Measurements from ENCODE around the gene NTM. TPM values are rescaled to one million over a fixed set of nuclear protein-coding genes. Genes with fewer than 3 reads are reported as not detected.
"Not testable (repeated sequence)": the region's sequence is repeated elsewhere in the genome, so short reads cannot be mapped to it uniquely, and the experiment has no call there.

NTM gene
- total RNA-seq, 4 donors from 2014 or later, result 3.6 to 11.8 (median 7.8) TPM

GRCh38 chr11:131331010-131331409 lies 39.4 kb upstream of the NTM start:
- no peaks in the 10 kb centered on the region for H3K36me3 ChIP-seq
- no peak overlapping the region for H3K4me3 ChIP-seq
- H3K4me1 ChIP-seq, result no peaks in the 10 kb centered on the region
- WGBS, 2 donors (ENCODE audit: low coverage in 1 of 2), result 21 to 50% methylated on average over 1 to 7 of the region's 7 CpGs
- no peak for ATAC-seq
- no peak overlapping the region for H3K27ac ChIP-seq
- H3K9me3 ChIP-seq, result no peaks in the 10 kb centered on the region
- peaks cover 20% of the 10 kb centered on the region for H3K27me3 ChIP-seq
- no peak for TF ChIP-seq POLR2AphosphoS5 (IDR thresholded peaks at IDR 0.05)
- no peak for TF ChIP-seq POLR2A (IDR thresholded peaks at IDR 0.05)
- no peak for TF ChIP-seq EP300 (IDR thresholded peaks at IDR 0.05)
- no peak for TF ChIP-seq CTCF (IDR thresholded peaks at IDR 0.05)

- H3K27me3 ChIP-seq, result peaks cover 20% of the 10 kb centered on the region
- no peaks in the 10 kb centered on the region for H3K36me3 ChIP-seq
- no peak overlapping the region for H3K27ac ChIP-seq
- TF ChIP-seq CTCF (IDR thresholded peaks at IDR 0.05) (no peak), POLR2AphosphoS5 (IDR thresholded peaks at IDR 0.05) (no peak), POLR2A (IDR thresholded peaks at IDR 0.05) (no peak), EP300 (IDR thresholded peaks at IDR 0.05) (no peak)
- ATAC-seq, result no peak
- WGBS, 2 donors (ENCODE audit: low coverage in 1 of 2), result 81 to 93% methylated on average over 5 of the region's 5 CpGs
- no peaks in the 10 kb centered on the region for H3K4me1 ChIP-seq
- no peak overlapping the region for H3K4me3 ChIP-seq
- no peaks in the 10 kb centered on the region for H3K9me3 ChIP-seq
These were observed 38.9 kb upstream of the NTM start for GRCh38 chr11:131331546-131331945.

- TF ChIP-seq POLR2AphosphoS5 (IDR thresholded peaks at IDR 0.05) (no peak), POLR2A (IDR thresholded peaks at IDR 0.05) (no peak), EP300 (IDR thresholded peaks at IDR 0.05) (no peak), CTCF (IDR thresholded peaks at IDR 0.05) (no peak)
- no peaks in the 10 kb centered on the region for H3K9me3 ChIP-seq
- no peak overlapping the region for H3K27ac ChIP-seq
- H3K4me1 ChIP-seq, result no peaks in the 10 kb centered on the region
- peaks cover 15% of the 10 kb centered on the region for H3K27me3 ChIP-seq
- no peak overlapping the region for H3K4me3 ChIP-seq
- H3K36me3 ChIP-seq, result no peaks in the 10 kb centered on the region
- no peak for ATAC-seq
These were observed 35.8 kb upstream of the NTM start for GRCh38 chr11:131334601-131335000.

GRCh38 chr11:131341900-131342299 lies 28.5 kb upstream of the NTM start:
- H3K9me3 ChIP-seq, H3K27me3 ChIP-seq, H3K36me3 ChIP-seq, H3K27ac ChIP-seq, H3K4me3 ChIP-seq, H3K4me1 ChIP-seq, ATAC-seq: not testable (repeated sequence)
- 50 to 67% methylated on average over 2 of the region's 5 CpGs for WGBS, 2 donors (ENCODE audit: low coverage in 1 of 2)

- not testable (repeated sequence) for H3K4me1 ChIP-seq, H3K36me3 ChIP-seq, H3K27ac ChIP-seq, H3K4me3 ChIP-seq, ATAC-seq, H3K9me3 ChIP-seq, H3K27me3 ChIP-seq
- 86% methylated on average over 4 of the region's 6 CpGs; no CpG with 5 or more reads in 1 of the 2 donors for WGBS, 2 donors (ENCODE audit: low coverage in 1 of 2)
These were observed 28.0 kb upstream of the NTM start for GRCh38 chr11:131342442-131342841.

- no peak for ATAC-seq
- TF ChIP-seq CTCF (IDR thresholded peaks at IDR 0.05) (no peak), EP300 (IDR thresholded peaks at IDR 0.05) (no peak)
- 85 to 86% methylated on average over 3 of the region's 3 CpGs for WGBS, 2 donors (ENCODE audit: low coverage in 1 of 2)
These were observed 25.0 kb upstream of the NTM start for GRCh38 chr11:131345406-131345805.

More at GRCh38 chr11:131345406-131345805, 25.0 kb upstream of the NTM start:
- peaks cover 6% of the 10 kb centered on the region for H3K27me3 ChIP-seq
- no peak overlapping the region for H3K27ac ChIP-seq
- no peaks in the 10 kb centered on the region for H3K4me1 ChIP-seq
- no peaks in the 10 kb centered on the region for H3K9me3 ChIP-seq
- no peak overlapping the region for H3K4me3 ChIP-seq
- H3K36me3 ChIP-seq, result no peaks in the 10 kb centered on the region
